GM19035 (cell line): ENCODE results near the gene MBD3L2.
"Not testable (repeated sequence)": the region's sequence is repeated elsewhere in the genome, so short reads cannot be mapped to it uniquely, and the experiment has no call there.

Experiments
- ATAC-seq: cut with Tn5 transposase; IDR thresholded peaks from one replicate; pipeline ENCODE4 v1.9.1; 2021; ENCODE audit not compliant: unreplicated experiment

The MBD3L2 gene

GRCh38 chr19:7049021-7049420 is at the start of gene MBD3L2:
Gene MBD3L2, plus strand, starts transcription at chr19:7049321. Its CDS starts 53 bp downstream, at chr19:7049374.
- not testable (repeated sequence) for ATAC-seq

- no peak for ATAC-seq
These were observed 49.2 kb upstream of the MBD3L2 start for GRCh38 chr19:6999933-7000332.

- no peak for ATAC-seq
These were observed 48.8 kb upstream of the MBD3L2 start for GRCh38 chr19:7000333-7000732.

GRCh38 chr19:7000816-7001215 is 48.3 kb upstream of the MBD3L2 start:
- ATAC-seq, result no peak

GRCh38 chr19:7004313-7004931 is 44.7 kb upstream of the MBD3L2 start:
- ATAC-seq, result no peak

GRCh38 chr19:7006135-7006704 is 42.9 kb upstream of the MBD3L2 start:
- no peak for ATAC-seq

GRCh38 chr19:7007859-7008258 is 41.3 kb upstream of the MBD3L2 start:
- ATAC-seq, result no peak

- ATAC-seq, result no peak
These were observed 38.2 kb upstream of the MBD3L2 start for GRCh38 chr19:7010722-7011593.

- ATAC-seq, result no peak
These were observed 35.4 kb upstream of the MBD3L2 start for GRCh38 chr19:7013678-7014077.

- no peak for ATAC-seq
These were observed 30.3 kb upstream of the MBD3L2 start for GRCh38 chr19:7018828-7019227.

- not testable (repeated sequence) for ATAC-seq
These were observed 27.8 kb upstream of the MBD3L2 start, which contains the start of gene MBD3L2B for GRCh38 chr19:7021331-7021730. Gene MBD3L2B, minus strand, starts transcription at chr19:7021431. Its CDS starts 34 bp downstream, at chr19:7021397.

- not testable (repeated sequence) for ATAC-seq
These were observed 20.3 kb upstream of the MBD3L2 start for GRCh38 chr19:7028790-7029189.

- ATAC-seq, result not testable (repeated sequence)
These were observed 18.8 kb upstream of the MBD3L2 start, which contains the start of gene MBD3L5 for GRCh38 chr19:7030278-7030677. Gene MBD3L5, plus strand, starts transcription at chr19:7030578. Its CDS starts 34 bp downstream, at chr19:7030612.

- not testable (repeated sequence) for ATAC-seq
These were observed 9.0 kb upstream of the MBD3L2 start, which contains the start of gene MBD3L4 for GRCh38 chr19:7040079-7040478. Gene MBD3L4, minus strand, starts transcription at chr19:7040179. Its CDS starts 35 bp downstream, at chr19:7040144.

- not testable (repeated sequence) for ATAC-seq
These were observed 7.6 kb upstream of the MBD3L2 start for GRCh38 chr19:7041563-7041962.

- ATAC-seq, result not testable (repeated sequence)
These were observed 2.3 kb downstream of the MBD3L2 start for GRCh38 chr19:7051421-7051820.

- not testable (repeated sequence) for ATAC-seq
These were observed 3.8 kb downstream of the MBD3L2 start for GRCh38 chr19:7052896-7053295.

- ATAC-seq, result not testable (repeated sequence)
These were observed 5.7 kb downstream of the MBD3L2 start for GRCh38 chr19:7054635-7055368.

GRCh38 chr19:7055679-7056078 is 6.6 kb downstream of the MBD3L2 start:
- not testable (repeated sequence) for ATAC-seq

- ATAC-seq, result not testable (repeated sequence)
These were observed 7.2 kb downstream of the MBD3L2 start for GRCh38 chr19:7056371-7056770.

GRCh38 chr19:7058576-7058975 is 9.5 kb downstream of the MBD3L2 start, which contains the start of gene MBD3L3:
Gene MBD3L3, minus strand, starts transcription at chr19:7058676. Its CDS starts 71 bp downstream, at chr19:7058605.
- ATAC-seq, result not testable (repeated sequence)
